IPS DF 6.9 (cell line): ENCODE data around the gene TMEM184C.

Experiments used
- DNase-seq: peaks from one replicate; pipeline ENCODE4 v3.0.0-alpha.2; 2013; ENCODE audit warnings: low read depth, low spot score
- H3K27ac ChIP-seq: one replicate; pipeline ENCODE4 v1.5.1; 2013; ENCODE audit warnings: low read length, control low read depth
- H3K27me3 ChIP-seq: 2 replicates; pipeline ENCODE4 v1.6.1; 2013; ENCODE audit warnings: mild to moderate bottlenecking, low read length; ENCODE audit not compliant: control insufficient read depth, insufficient read depth
- H3K36me3 ChIP-seq: 2 replicates; pipeline ENCODE4 v1.6.1; 2013; ENCODE audit warnings: low read length; ENCODE audit not compliant: control insufficient read depth, insufficient read depth
- H3K4me1 ChIP-seq: 2 replicates; pipeline ENCODE4 v1.6.1; 2013; ENCODE audit warnings: low read length; ENCODE audit not compliant: control insufficient read depth, insufficient read depth
- H3K4me3 ChIP-seq: 2 replicates; pipeline ENCODE4 v1.5.1; 2013; ENCODE audit warnings: mild to moderate bottlenecking, low read length
- H3K9me3 ChIP-seq: 2 replicates; pipeline ENCODE4 v1.6.1; 2013; ENCODE audit warnings: low read length, inconsistent platforms; ENCODE audit not compliant: control insufficient read depth, insufficient read depth
- WGBS: extraction: QIAGEN DNeasy Blood & Tissue Kit; methylation state at CpG from one replicate; pipeline ENCODE4 v1.1.7; 2013; ENCODE audit warnings: mixed read lengths, missing lambda C conversion rate; ENCODE audit not compliant: insufficient read length, insufficient coverage; 5-methylcytosine and 5-hydroxymethylcytosine counted together

TMEM184C gene

GRCh38 chr4:147599206-147599605, 18.0 kb upstream of the TMEM184C start:
- WGBS = no CpG with 5 or more reads among the region's 1 CpG
- H3K4me1 ChIP-seq = no peaks in the 10 kb centered on the region
- no peaks in the 10 kb centered on the region for H3K27me3 ChIP-seq
- no peak for DNase-seq
- H3K27ac ChIP-seq = no peak overlapping the region
- no peaks in the 10 kb centered on the region for H3K36me3 ChIP-seq
- H3K9me3 ChIP-seq = no peaks in the 10 kb centered on the region
- no peak overlapping the region for H3K4me3 ChIP-seq

- no peak overlapping the region for H3K4me3 ChIP-seq
- no peaks in the 10 kb centered on the region for H3K4me1 ChIP-seq
- no peaks in the 10 kb centered on the region for H3K36me3 ChIP-seq
- no peak overlapping the region for H3K27ac ChIP-seq
- no peak for DNase-seq
- no peaks in the 10 kb centered on the region for H3K9me3 ChIP-seq
- WGBS = no CpG with 5 or more reads among the region's 3 CpGs
- no peaks in the 10 kb centered on the region for H3K27me3 ChIP-seq
Observed at GRCh38 chr4:147599769-147600168, 17.4 kb upstream of the TMEM184C start.

DNA sequence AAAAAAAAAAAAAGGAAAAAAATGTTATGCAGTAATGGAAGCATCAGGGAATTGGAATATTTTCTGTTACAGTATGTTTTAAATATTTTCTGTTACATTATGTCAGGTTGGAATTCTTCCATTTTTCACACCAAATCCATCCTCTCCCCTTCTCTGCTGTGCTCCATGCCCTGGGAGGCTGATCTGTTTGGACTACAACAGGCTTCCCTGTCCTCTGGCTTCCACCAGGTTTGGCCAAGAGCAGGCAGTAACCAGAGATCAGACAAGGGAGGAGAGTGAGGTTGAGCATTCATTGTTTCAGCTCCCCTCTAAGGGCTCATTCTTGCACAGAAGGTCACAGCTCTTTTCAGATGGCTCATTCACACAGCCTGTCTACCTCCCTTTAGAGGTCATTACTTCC, 11.7 kb upstream of the TMEM184C start:
- Histone ChIP-seq H3K27ac (no peak overlapping the region), H3K27me3 (no peaks in the 10 kb centered on the region), H3K4me1 (no peaks in the 10 kb centered on the region), H3K4me3 (no peak overlapping the region), H3K9me3 (no peaks in the 10 kb centered on the region), H3K36me3 (no peaks in the 10 kb centered on the region)
- DNase-seq = no peak

DNA sequence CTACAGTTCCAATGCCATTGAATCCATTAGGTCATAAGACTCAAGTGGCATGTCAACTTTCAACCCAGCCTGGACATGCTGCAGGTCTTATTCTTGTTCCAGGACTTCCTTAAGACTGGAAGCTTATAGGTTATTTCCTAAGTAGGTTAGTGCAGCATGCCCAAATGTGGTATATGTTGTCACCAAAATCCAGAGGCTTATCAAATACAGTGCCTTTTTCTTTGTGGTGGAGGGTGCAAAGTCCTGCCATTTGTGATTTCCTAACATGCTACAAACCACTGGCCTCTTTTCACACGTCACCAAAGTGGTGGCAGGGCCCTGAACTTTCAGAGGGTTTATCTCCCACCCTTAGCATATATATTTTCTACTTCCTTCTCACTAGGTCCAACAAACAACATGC, 9.7 kb upstream of the TMEM184C start:
- Histone ChIP-seq H3K4me3 (no peak overlapping the region), H3K9me3 (no peaks in the 10 kb centered on the region), H3K4me1 (no peaks in the 10 kb centered on the region), H3K27ac (no peak overlapping the region), H3K36me3 (no peaks in the 10 kb centered on the region), H3K27me3 (no peaks in the 10 kb centered on the region)
- DNase-seq = no peak
- WGBS = no CpG with 5 or more reads among the region's 1 CpG

DNA sequence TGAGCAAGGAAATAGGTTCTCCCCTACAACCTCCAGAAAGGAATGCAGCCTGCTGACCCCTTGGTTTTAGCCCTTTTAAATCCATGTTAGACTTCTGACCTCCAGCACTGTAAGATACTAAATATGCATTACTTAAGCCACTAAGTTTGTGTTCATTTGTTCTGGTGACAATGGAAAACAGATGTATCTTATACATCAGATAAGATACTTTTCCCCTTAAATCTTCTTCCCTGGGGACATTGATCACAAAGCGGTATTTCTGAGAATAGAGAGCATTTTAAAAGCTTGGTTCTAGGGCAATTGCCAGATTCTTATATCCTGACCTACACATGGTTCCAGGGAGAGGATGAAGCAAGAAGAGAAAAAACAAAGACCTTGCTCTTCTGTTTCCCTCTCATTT, 6.5 kb upstream of the TMEM184C start:
- Histone ChIP-seq H3K36me3 (no peaks in the 10 kb centered on the region), H3K27ac (no peak overlapping the region), H3K9me3 (no peaks in the 10 kb centered on the region), H3K4me1 (no peaks in the 10 kb centered on the region), H3K27me3 (no peaks in the 10 kb centered on the region), H3K4me3 (no peak overlapping the region)
- no CpG with 5 or more reads among the region's 1 CpG for WGBS
- no peak for DNase-seq

DNA sequence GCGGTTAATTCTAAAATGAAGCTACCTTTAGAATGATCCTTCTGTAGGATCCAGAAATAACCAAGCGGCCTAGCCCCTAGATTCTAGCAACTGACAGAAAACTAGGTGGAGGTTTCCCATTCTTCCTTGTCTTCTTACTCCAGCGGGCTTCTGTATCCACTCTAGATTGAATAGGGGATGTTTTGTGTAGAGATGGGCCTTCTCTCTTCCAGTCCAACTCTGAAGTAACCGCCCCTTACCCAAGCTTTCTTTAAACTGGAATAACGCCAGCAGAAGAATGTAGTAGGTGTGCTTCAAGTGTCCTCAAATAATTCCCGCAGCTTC, 386 bp upstream of the TMEM184C start:
- no peak for DNase-seq
- H3K27ac ChIP-seq = no peak overlapping the region
- peak overlapping the region; percentile 64; the same call in 1 of the 2 replicates for H3K4me3 ChIP-seq
- no peaks in the 10 kb centered on the region for H3K4me1 ChIP-seq
- WGBS = no CpG with 5 or more reads among the region's 6 CpGs
- no peaks in the 10 kb centered on the region for H3K36me3 ChIP-seq
- H3K9me3 ChIP-seq = no peaks in the 10 kb centered on the region
- H3K27me3 ChIP-seq = no peaks in the 10 kb centered on the region

DNA sequence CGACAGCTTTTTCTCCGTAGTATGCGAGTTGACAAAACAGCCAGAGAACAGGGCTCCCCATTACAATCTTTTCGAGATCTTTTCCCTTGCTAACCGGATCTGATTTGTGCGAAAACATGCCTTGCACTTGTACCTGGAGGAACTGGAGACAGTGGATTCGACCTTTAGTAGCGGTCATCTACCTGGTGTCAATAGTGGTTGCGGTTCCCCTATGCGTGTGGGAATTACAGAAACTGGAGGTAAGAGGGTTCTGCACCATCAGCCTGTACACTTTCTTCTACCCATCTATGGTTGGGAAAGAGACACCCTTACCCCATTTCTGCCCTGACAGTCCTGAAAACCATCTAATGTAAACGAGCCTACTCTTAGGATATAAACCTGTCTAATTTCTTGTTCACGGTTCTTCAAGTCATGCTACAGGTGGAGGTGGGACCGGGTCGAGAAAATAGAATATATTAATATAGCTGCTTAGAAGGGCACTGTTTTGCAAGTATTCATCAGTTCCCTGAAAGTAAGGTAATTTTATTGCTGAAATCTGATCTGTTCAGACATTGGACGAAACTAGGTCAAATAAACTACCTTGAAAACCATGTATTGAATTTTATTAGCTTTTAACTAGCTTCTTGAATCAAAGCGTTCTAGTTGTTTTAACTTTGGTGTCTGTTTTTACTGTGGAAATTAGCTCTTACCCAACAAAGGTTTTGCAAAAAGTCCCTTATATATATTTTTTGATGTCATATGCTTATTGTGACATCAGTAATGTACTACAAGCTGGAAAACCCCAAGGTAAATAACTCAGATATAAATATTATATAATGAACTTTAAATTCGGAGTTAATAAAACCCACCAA, 869 bp downstream of the TMEM184C start:
- no CpG with 5 or more reads among the region's 17 CpGs for WGBS
- no peaks in the 10 kb centered on the region for H3K36me3 ChIP-seq
- H3K4me3 ChIP-seq = peak overlapping the region; percentile 64
- no peaks in the 10 kb centered on the region for H3K4me1 ChIP-seq
- H3K27me3 ChIP-seq = no peaks in the 10 kb centered on the region
- DNase-seq = no peak
- H3K9me3 ChIP-seq = no peaks in the 10 kb centered on the region
- H3K27ac ChIP-seq = no peak overlapping the region

- Histone ChIP-seq H3K27me3 (no peaks in the 10 kb centered on the region), H3K27ac (no peak overlapping the region), H3K4me3 (no peak overlapping the region), H3K9me3 (no peaks in the 10 kb centered on the region), H3K4me1 (no peaks in the 10 kb centered on the region), H3K36me3 (no peaks in the 10 kb centered on the region; the same call in 1 of the 2 replicates)
- WGBS = no CpG with 5 or more reads among the region's 2 CpGs
- no peak for DNase-seq
Observed at GRCh38 chr4:147620315-147620714, 3.1 kb downstream of the TMEM184C start.

DNA sequence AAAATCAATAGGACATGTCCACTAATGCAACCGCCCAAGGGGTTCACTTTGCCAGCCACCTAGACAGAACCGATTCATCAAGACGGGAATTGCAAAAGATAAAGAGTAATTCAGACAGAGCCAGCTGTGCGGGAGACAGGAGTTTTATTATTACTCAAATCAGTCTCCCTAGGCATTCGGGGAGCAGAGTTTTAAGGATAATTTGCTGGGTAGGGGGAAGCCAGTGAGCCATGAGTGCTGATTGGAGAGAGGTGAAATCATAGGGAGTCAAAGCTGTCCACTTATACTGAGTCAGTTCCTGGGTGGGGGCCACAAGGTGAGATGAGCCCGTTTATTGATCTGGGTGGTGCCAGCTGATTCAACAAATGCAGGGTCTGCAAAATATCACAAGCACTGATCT, 8.5 kb downstream of the TMEM184C start:
- Histone ChIP-seq H3K4me1 (peaks cover 3% of the 10 kb centered on the region; the same call in 1 of the 2 replicates), H3K36me3 (peaks cover 3% of the 10 kb centered on the region; the same call in 1 of the 2 replicates), H3K9me3 (no peaks in the 10 kb centered on the region), H3K27ac (no peak overlapping the region), H3K27me3 (no peaks in the 10 kb centered on the region), H3K4me3 (no peak overlapping the region)
- no CpG with 5 or more reads among the region's 6 CpGs for WGBS
- no peak for DNase-seq

DNA sequence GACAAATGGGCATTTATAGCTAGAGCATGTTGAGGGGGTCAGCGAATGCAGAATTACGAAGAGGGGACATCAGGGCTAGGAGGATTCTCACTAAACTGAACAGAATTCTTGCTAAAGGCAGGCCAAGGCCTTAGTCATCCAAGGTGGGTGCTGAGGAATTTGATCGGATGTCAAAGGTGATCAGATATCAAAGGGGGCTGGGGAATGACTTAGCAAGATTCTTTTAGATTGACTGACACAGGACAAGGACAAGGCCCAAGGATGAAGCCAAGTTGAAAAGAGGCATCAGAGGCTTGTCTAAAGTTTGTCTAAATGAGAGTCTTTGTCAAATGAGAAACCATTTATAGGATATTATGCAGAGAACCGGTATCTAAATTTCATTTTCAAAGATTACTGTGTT, 9.7 kb downstream of the TMEM184C start:
- Histone ChIP-seq H3K36me3 (peaks cover 3% of the 10 kb centered on the region; the same call in 1 of the 2 replicates), H3K9me3 (no peaks in the 10 kb centered on the region), H3K4me3 (no peak overlapping the region), H3K27me3 (no peaks in the 10 kb centered on the region), H3K27ac (no peak overlapping the region), H3K4me1 (peaks cover 3% of the 10 kb centered on the region; the same call in 1 of the 2 replicates)
- WGBS = no CpG with 5 or more reads among the region's 4 CpGs
- no peak for DNase-seq

DNA sequence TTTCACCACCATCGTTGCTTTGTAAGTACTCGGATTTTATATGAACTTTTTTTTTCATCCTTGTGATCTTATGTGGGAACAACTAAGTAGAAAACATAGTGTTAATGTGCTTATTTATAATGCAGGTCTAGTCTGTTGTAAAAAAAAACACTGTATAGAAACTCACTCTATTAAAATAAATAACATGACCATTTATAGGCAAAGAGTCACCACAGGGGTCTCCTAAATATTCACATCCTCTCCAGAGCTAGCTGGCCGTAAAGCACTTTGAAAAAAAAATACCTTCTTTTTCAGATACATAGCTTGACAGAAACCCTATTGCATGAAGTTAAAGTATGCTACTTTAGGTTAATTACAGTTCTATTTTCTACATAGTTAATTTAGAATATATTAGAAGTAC, 11.2 kb downstream of the TMEM184C start:
- Histone ChIP-seq H3K9me3 (no peaks in the 10 kb centered on the region), H3K27me3 (no peaks in the 10 kb centered on the region), H3K36me3 (peaks cover 3% of the 10 kb centered on the region; the same call in 1 of the 2 replicates), H3K27ac (no peak overlapping the region), H3K4me1 (peaks cover 3% of the 10 kb centered on the region; the same call in 1 of the 2 replicates), H3K4me3 (no peak overlapping the region)
- DNase-seq = no peak
- no CpG with 5 or more reads among the region's 3 CpGs for WGBS
